ENCODE results near the gene TEDC2.

Gene TEDC2

GRCh38 chr16:2471653-2472487 is 12.0 kb downstream of the TEDC2 start:
- DNase-seq (ENCODE audit: low spot score) = no peak

DNA sequence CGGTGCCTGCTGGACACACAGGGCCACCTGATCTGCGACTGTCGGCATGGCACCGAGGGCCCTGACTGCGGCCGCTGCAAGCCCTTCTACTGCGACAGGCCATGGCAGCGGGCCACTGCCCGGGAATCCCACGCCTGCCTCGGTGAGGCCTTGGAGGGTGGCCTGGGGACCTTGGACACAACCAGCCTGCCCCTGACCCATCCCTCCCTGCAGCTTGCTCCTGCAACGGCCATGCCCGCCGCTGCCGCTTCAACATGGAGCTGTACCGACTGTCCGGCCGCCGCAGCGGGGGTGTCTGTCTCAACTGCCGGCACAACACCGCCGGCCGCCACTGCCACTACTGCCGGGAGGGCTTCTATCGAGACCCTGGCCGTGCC is 12.6 kb downstream of the TEDC2 start:
- TF ChIP-seq, protein P1, sequence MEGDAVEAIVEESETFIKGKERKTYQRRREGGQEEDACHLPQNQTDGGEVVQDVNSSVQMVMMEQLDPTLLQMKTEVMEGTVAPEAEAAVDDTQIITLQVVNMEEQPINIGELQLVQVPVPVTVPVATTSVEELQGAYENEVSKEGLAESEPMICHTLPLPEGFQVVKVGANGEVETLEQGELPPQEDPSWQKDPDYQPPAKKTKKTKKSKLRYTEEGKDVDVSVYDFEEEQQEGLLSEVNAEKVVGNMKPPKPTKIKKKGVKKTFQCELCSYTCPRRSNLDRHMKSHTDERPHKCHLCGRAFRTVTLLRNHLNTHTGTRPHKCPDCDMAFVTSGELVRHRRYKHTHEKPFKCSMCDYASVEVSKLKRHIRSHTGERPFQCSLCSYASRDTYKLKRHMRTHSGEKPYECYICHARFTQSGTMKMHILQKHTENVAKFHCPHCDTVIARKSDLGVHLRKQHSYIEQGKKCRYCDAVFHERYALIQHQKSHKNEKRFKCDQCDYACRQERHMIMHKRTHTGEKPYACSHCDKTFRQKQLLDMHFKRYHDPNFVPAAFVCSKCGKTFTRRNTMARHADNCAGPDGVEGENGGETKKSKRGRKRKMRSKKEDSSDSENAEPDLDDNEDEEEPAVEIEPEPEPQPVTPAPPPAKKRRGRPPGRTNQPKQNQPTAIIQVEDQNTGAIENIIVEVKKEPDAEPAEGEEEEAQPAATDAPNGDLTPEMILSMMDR (IDR thresholded peaks at IDR 0.05; ENCODE audit: extremely low read depth, missing control alignments) = no peak
- no peak for DNase-seq (ENCODE audit: low spot score)

More at GRCh38 chr16:2471653-2472487, 12.0 kb downstream of the TEDC2 start:
- TF ChIP-seq, protein P1 (IDR thresholded peaks at IDR 0.05; ENCODE audit: extremely low read depth, missing control alignments) = no peak

GRCh38 chr16:2472885-2473445 is 13.1 kb downstream of the TEDC2 start:
- TF ChIP-seq, protein P1 (IDR thresholded peaks at IDR 0.05; ENCODE audit: extremely low read depth, missing control alignments) = no peak
- DNase-seq (ENCODE audit: low spot score) = no peak

DNA sequence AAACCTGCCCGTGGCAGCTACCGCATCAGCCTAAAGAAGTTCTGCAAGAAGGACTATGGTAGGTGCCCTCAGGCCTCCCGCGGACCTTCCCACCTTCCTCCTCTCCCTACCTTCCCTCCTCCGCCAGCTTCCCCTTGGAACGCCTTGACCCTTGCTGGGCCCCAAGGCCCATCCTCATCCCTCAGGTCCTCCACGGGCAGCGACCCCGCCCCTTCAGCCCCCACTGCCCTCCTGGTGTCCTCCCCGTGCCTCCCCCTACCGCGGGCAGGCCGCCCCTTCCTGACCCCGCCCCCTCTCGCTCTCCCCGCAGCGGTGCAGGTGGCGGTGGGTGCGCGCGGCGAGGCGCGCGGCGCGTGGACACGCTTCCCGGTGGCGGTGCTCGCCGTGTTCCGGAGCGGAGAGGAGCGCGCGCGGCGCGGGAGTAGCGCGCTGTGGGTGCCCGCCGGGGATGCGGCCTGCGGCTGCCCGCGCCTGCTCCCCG is 13.6 kb downstream of the TEDC2 start:
- TF ChIP-seq, protein P1 (IDR thresholded peaks at IDR 0.05; ENCODE audit: extremely low read depth, missing control alignments) = no peak

GRCh38 chr16:2473999-2474876 is 14.3 kb downstream of the TEDC2 start:
- TF ChIP-seq, protein P1 (IDR thresholded peaks at IDR 0.05; ENCODE audit: extremely low read depth, missing control alignments) = peak; percentile 52

More for the DNA sequence above, 13.6 kb downstream of the TEDC2 start:
- peak; percentile 59 for DNase-seq (ENCODE audit: low spot score)

GRCh38 chr16:2474877-2475412 is 15.0 kb downstream of the TEDC2 start, which contains the start of gene TBC1D24:
Gene TBC1D24, plus strand, starts transcription at chr16:2475127. Its CDS starts 21,022 bp downstream, at chr16:2496149.
- TF ChIP-seq, protein P1 (IDR thresholded peaks at IDR 0.05; ENCODE audit: extremely low read depth, missing control alignments) = no peak
- peak; percentile 100 for DNase-seq (ENCODE audit: low spot score)

More at GRCh38 chr16:2473999-2474876, 14.3 kb downstream of the TEDC2 start:
- DNase-seq (ENCODE audit: low spot score) = peak; percentile 90
